SK-N-SH treated with all-trans-retinoic acid at 6 μM for 48 hours (cell line): Measurements from ENCODE around the gene PCLO.

ENCODE experiments used
- ATAC-seq: fragments of 200-7000 bp; cut with Tn5 transposase; 3 replicates; pipeline ENCODE4 v1.9.1; 2020; ENCODE audit warnings: mild to moderate bottlenecking, moderate library complexity
- BACH2 ChIP-seq: fragments of 250-450 bp; sonication (Bioruptor Pico); IDR thresholded peaks from 2 replicates; pipeline ENCODE4 v1.9.0; 2021; ENCODE audit warnings: mild to moderate bottlenecking, borderline replicate concordance
- CSDC2 ChIP-seq: fragments of 250-450 bp; sonication (Bioruptor Pico); IDR thresholded peaks from 2 replicates; pipeline ENCODE4 v1.5.0; 2020; ENCODE audit warnings: mild to moderate bottlenecking, moderate library complexity
- CSRNP3 ChIP-seq: fragments of 250-450 bp; sonication (Bioruptor Pico); IDR thresholded peaks from 2 replicates; pipeline ENCODE4 v1.5.1; 2021; ENCODE audit warnings: mild to moderate bottlenecking, moderate library complexity
- ESRRG ChIP-seq: fragments of 250-450 bp; sonication (Bioruptor Pico); IDR thresholded peaks from 2 replicates; pipeline ENCODE4 v1.6.1; 2021; ENCODE audit warnings: mild to moderate bottlenecking
- GLIS3 ChIP-seq: fragments of 250-450 bp; sonication (Bioruptor Pico); IDR thresholded peaks from 2 replicates; pipeline ENCODE4 v1.5.0; 2020; ENCODE audit warnings: mild to moderate bottlenecking, moderate library complexity
- ISL1 ChIP-seq: fragments of 250-450 bp; sonication (Bioruptor Pico); IDR thresholded peaks from 2 replicates; pipeline ENCODE4 v2.1.2; 2022; ENCODE audit warnings: mild to moderate bottlenecking, moderate library complexity
- OSR1 ChIP-seq: fragments of 250-450 bp; sonication (Bioruptor Pico); IDR thresholded peaks from 2 replicates; pipeline ENCODE4 v1.8.0; 2022; ENCODE audit warnings: moderate library complexity, mild to moderate bottlenecking, inconsistent platforms
- PATZ1 ChIP-seq: fragments of 250-450 bp; sonication (Bioruptor Pico); IDR thresholded peaks from 2 replicates; pipeline ENCODE4 v1.8.0; 2020; ENCODE audit warnings: mild to moderate bottlenecking, moderate library complexity, borderline replicate concordance
- POU6F1 ChIP-seq: fragments of 250-450 bp; sonication (Bioruptor Pico); IDR thresholded peaks from 2 replicates; pipeline ENCODE4 v1.8.0; 2021; ENCODE audit warnings: low read depth, mild to moderate bottlenecking, moderate library complexity, borderline replicate concordance
- PPARA ChIP-seq: fragments of 250-450 bp; sonication (Bioruptor Pico); IDR thresholded peaks from 2 replicates; pipeline ENCODE4 v1.5.0; 2020; ENCODE audit warnings: mild to moderate bottlenecking, borderline replicate concordance
- RARB ChIP-seq: fragments of 250-450 bp; sonication (Bioruptor Pico); IDR thresholded peaks from 2 replicates; pipeline ENCODE4 v1.8.0; 2021; ENCODE audit warnings: mild to moderate bottlenecking, moderate library complexity
- SNAI2 ChIP-seq: fragments of 250-450 bp; sonication (Bioruptor Pico); IDR thresholded peaks from 2 replicates; pipeline ENCODE4 v1.5.0; 2020; ENCODE audit warnings: mild to moderate bottlenecking, moderate library complexity
- TCF4 ChIP-seq: fragments of 250-450 bp; sonication (Bioruptor Pico); IDR thresholded peaks from 2 replicates; pipeline ENCODE4 v1.8.0; 2021; ENCODE audit warnings: mild to moderate bottlenecking, moderate library complexity, borderline replicate concordance
- TSHZ2 ChIP-seq: fragments of 250-450 bp; sonication (Bioruptor Pico); IDR thresholded peaks from 2 replicates; pipeline ENCODE4 v1.5.0; 2020; ENCODE audit warnings: mild to moderate bottlenecking, moderate library complexity
- ZC3H10 ChIP-seq: fragments of 250-450 bp; sonication (Bioruptor Pico); IDR thresholded peaks from 2 replicates; pipeline ENCODE4 v1.5.1; 2021; ENCODE audit warnings: mild to moderate bottlenecking, moderate library complexity
- ZFP3 ChIP-seq: fragments of 250-450 bp; sonication (Bioruptor Pico); IDR thresholded peaks from 2 replicates; pipeline ENCODE4 v1.5.0; 2020; ENCODE audit warnings: mild to moderate bottlenecking, moderate library complexity
- ZFP30 ChIP-seq: fragments of 450-650 bp; formaldehyde crosslinking; IDR thresholded peaks from 2 replicates; pipeline ENCODE4 v1.5.0; 2022; ENCODE audit warnings: mild to moderate bottlenecking, moderate library complexity
- ZNF565 ChIP-seq: fragments of 450-650 bp; formaldehyde crosslinking; conservative IDR thresholded peaks from 2 replicates; pipeline ENCODE4 v1.5.0; 2020; ENCODE audit warnings: low read depth, mild to moderate bottlenecking, moderate library complexity
- ZNF70 ChIP-seq: fragments of 450-650 bp; formaldehyde crosslinking; IDR thresholded peaks from 2 replicates; pipeline ENCODE4 v1.5.0; 2020; ENCODE audit warnings: mild to moderate bottlenecking, moderate library complexity
- ZNF8 ChIP-seq: fragments of 450-650 bp; formaldehyde crosslinking; IDR thresholded peaks from 2 replicates; pipeline ENCODE4 v1.5.0; 2020; ENCODE audit warnings: mild to moderate bottlenecking, moderate library complexity
- TF ChIP-seq, protein P1 (sequence below): fragments of 250-450 bp; sonication (Bioruptor Pico); IDR thresholded peaks from 2 replicates; pipeline ENCODE4 v1.5.1; 2020; ENCODE audit warnings: low read depth, mild to moderate bottlenecking, moderate library complexity

Gene PCLO

GRCh38 chr7:82816272-82816671 lies 346.4 kb downstream of the PCLO start:
- no peak for ATAC-seq
- no peak for TF ChIP-seq ZNF8
- TF ChIP-seq, protein P1, sequence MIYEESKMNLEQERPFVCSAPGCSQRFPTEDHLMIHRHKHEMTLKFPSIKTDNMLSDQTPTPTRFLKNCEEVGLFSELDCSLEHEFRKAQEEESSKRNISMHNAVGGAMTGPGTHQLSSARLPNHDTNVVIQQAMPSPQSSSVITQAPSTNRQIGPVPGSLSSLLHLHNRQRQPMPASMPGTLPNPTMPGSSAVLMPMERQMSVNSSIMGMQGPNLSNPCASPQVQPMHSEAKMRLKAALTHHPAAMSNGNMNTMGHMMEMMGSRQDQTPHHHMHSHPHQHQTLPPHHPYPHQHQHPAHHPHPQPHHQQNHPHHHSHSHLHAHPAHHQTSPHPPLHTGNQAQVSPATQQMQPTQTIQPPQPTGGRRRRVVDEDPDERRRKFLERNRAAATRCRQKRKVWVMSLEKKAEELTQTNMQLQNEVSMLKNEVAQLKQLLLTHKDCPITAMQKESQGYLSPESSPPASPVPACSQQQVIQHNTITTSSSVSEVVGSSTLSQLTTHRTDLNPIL = no peak
- no peak for TF ChIP-seq ZNF70 (CRISPR knock-in tag)
- TF ChIP-seq OSR1 (CRISPR knock-in tag) = no peak
- TF ChIP-seq CSRNP3 (CRISPR knock-in tag) = no peak
- no peak for TF ChIP-seq RARB
- TF ChIP-seq BACH2 (CRISPR knock-in tag) = no peak
- no peak for TF ChIP-seq ZC3H10
- no peak for TF ChIP-seq GLIS3 (CRISPR knock-in tag)
- TF ChIP-seq TCF4 = no peak
- no peak for TF ChIP-seq SNAI2
- TF ChIP-seq ESRRG (CRISPR knock-in tag) = no peak
- no peak for TF ChIP-seq ZFP30 (CRISPR knock-in tag)
- TF ChIP-seq CSDC2 (CRISPR knock-in tag) = no peak
- no peak for TF ChIP-seq POU6F1 (CRISPR knock-in tag)
- no peak for TF ChIP-seq PATZ1 (CRISPR knock-in tag)

DNA sequence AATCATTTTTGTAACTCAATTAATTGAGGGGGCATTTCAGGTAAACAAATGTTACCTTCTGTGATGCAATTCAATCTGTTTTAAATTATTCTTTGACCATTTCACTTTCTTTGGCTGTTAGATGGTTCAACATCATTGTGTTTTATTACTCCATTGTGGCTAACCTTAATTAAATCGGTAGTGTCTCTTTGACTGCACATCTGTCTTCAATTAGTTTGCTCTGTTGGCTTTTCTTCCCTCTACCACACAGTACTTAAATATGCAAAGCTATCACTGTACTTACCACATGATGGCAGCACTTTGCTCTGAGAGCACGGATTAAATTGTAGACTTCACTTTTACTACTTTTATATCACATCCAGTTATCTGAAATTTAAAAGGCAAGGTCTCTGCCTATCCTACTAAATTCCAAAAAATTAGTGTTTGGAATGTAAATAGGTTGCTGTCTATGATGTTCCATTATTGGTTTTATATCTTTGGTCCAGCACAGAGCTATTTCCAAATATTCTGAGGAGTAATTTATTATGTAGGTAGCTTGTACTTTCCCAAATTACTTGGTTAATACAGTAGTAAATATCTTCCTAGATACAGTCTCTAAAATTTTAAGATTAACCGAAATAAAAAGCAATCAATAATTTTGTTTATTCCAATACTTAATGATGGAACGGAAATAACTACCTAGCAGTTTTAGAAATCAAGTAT lies 352.0 kb downstream of the PCLO start:
- TF ChIP-seq ZFP30 (CRISPR knock-in tag) (no peak), ZNF8 (peak; percentile 31; the same call in 1 of the 2 replicates), GLIS3 (CRISPR knock-in tag) (no peak), TSHZ2 (CRISPR knock-in tag) (no peak; the same call in 1 of the 2 replicates), TCF4 (peak; percentile 99), CSRNP3 (CRISPR knock-in tag) (peak; percentile 74; the same call in 1 of the 2 replicates), ZNF70 (CRISPR knock-in tag) (peak; percentile 10; the same call in 1 of the 2 replicates), SNAI2 (peak; percentile 49; the same call in 1 of the 2 replicates), RARB (no peak), ZNF565 (CRISPR knock-in tag) (no peak), PPARA (CRISPR knock-in tag) (no peak), CSDC2 (CRISPR knock-in tag) (no peak), PATZ1 (CRISPR knock-in tag) (peak; percentile 71; the same call in 1 of the 2 replicates), BACH2 (CRISPR knock-in tag) (peak; percentile 78; the same call in 1 of the 2 replicates), ZFP3 (CRISPR knock-in tag) (no peak), ISL1 (CRISPR knock-in tag) (peak; percentile 87), ESRRG (CRISPR knock-in tag) (no peak), ZC3H10 (no peak)
- TF ChIP-seq, all 23 proteins: peak for 8
- peak; percentile 97 for ATAC-seq
